OCI-LY7 (cell line): ENCODE data around the gene OR52E1. TPM values are rescaled to one million over a fixed set of nuclear protein-coding genes. Genes with fewer than 3 reads are reported as not detected.

ENCODE experiments used
- BruUV-seq: library from RNA; stranded (reverse); fragments of 400-500 nt; replicated peaks from 2 replicates; lab custom pipeline; 2021; lab: Mats Ljungman, UMichigan
- CTCF ChIA-PET: fragments of 300-600 bp; sonication (Branson Sonifier 250); formaldehyde crosslinking; loops from one replicate; lab custom pipeline; 2022; ENCODE audit warnings: antibody characterized with exemption; ENCODE audit not compliant: unreplicated experiment; lab: Charles Lee
- POLR2A ChIA-PET: fragments of 300-600 bp; sonication (Branson Sonifier 250); formaldehyde crosslinking; loops from one replicate; lab custom pipeline; 2022; ENCODE audit warnings: antibody characterized with exemption; lab: Charles Lee
- DNase-seq: peaks from one replicate; pipeline ENCODE4 v3.0.0-alpha.2; 2015; ENCODE audit warnings: low spot score
- H2AFZ ChIP-seq: fragments of 200-600 bp; sonication (generic), shearing (Covaris generic); 2 replicates; pipeline ENCODE4 v1.6.1; 2014; ENCODE audit warnings: mild to moderate bottlenecking, antibody characterized with exemption, low read length, moderate library complexity
- H3K27ac ChIP-seq: fragments of 200-600 bp; sonication (generic); 2 replicates; pipeline ENCODE4 v1.5.1; 2014; ENCODE audit warnings: mixed run types, low read depth, mild to moderate bottlenecking, moderate library complexity, low read length, inconsistent platforms; ENCODE audit not compliant: poor library complexity, severe bottlenecking
- H3K36me3 ChIP-seq: fragments of 200-600 bp; sonication (generic); 2 replicates; pipeline ENCODE4 v1.6.1; 2014; ENCODE audit warnings: mild to moderate bottlenecking, antibody characterized with exemption, low read length, moderate library complexity, mixed read lengths; ENCODE audit not compliant: insufficient read depth
- H3K4me1 ChIP-seq: fragments of 200-600 bp; sonication (generic); 2 replicates; pipeline ENCODE4 v1.5.1; 2014; ENCODE audit warnings: mild to moderate bottlenecking, low read length; ENCODE audit not compliant: insufficient read depth, poor library complexity, severe bottlenecking
- H3K4me2 ChIP-seq: fragments of 200-600 bp; sonication (generic); 2 replicates; pipeline ENCODE4 v1.6.1; 2014; ENCODE audit warnings: mild to moderate bottlenecking, low read length
- H3K4me3 ChIP-seq: fragments of 200-600 bp; sonication (generic); 2 replicates; pipeline ENCODE4 v1.5.1; 2014; ENCODE audit warnings: mild to moderate bottlenecking, low read depth, low read length; ENCODE audit not compliant: poor library complexity, severe bottlenecking
- H3K79me2 ChIP-seq: fragments of 200-600 bp; sonication (generic); 2 replicates; pipeline ENCODE4 v1.6.1; 2016; ENCODE audit warnings: low read depth, mild to moderate bottlenecking, low read length, moderate library complexity, mixed read lengths; ENCODE audit not compliant: insufficient read depth
- H3K9me2 ChIP-seq: fragments of 200-600 bp; sonication (generic); 2 replicates; pipeline ENCODE4 v1.6.1; 2016; ENCODE audit warnings: mild to moderate bottlenecking, low read length, mixed read lengths; ENCODE audit not compliant: insufficient read depth
- H3K9me3 ChIP-seq: fragments of 200-600 bp; sonication (generic); 2 replicates; pipeline ENCODE4 v1.6.1; 2014; ENCODE audit warnings: mild to moderate bottlenecking, mixed run types, low read length, mixed read lengths
- H4K20me1 ChIP-seq: fragments of 200-600 bp; sonication (generic); 2 replicates; pipeline ENCODE4 v1.6.1; 2014; ENCODE audit warnings: mild to moderate bottlenecking, antibody characterized with exemption, low read length, moderate library complexity, mixed read lengths; ENCODE audit not compliant: insufficient read depth
- CTCF ChIP-seq: fragments of 200-600 bp; sonication (generic); conservative IDR thresholded peaks from 2 replicates; pipeline ENCODE4 v1.5.1; 2014; ENCODE audit warnings: mild to moderate bottlenecking, antibody characterized with exemption, low read length, moderate library complexity, mixed read lengths
- EZH2phosphoT487 ChIP-seq: fragments of 200-600 bp; sonication (generic); IDR thresholded peaks from 2 replicates; pipeline ENCODE4 v1.6.1; 2018; ENCODE audit warnings: low read depth, borderline replicate concordance, mild to moderate bottlenecking, mixed run types, antibody characterized with exemption, low read length, moderate library complexity, mixed read lengths
- intact Hi-C: fragments of 100-400 bp; cut with micrococcal nuclease; formaldehyde crosslinking; loops from one replicate; pipeline ENCODE4 v1.10.0; 2022; ENCODE audit not compliant: unreplicated experiment
- total RNA-seq, 2 experiments: library from RNA; depleted of rRNA in 1 of 2; stranded (reverse); fragments of >200 nt in 1 of 2; shearing (Covaris generic) in 1 of 2; gene quantifications; 2 replicates each; pipeline ENCODE4 v1.2.3, GENCODE V29; 2014 to 2022

The OR52E1 gene
- total RNA-seq, 2 experiments from 2014 or later: not detected

DNA sequence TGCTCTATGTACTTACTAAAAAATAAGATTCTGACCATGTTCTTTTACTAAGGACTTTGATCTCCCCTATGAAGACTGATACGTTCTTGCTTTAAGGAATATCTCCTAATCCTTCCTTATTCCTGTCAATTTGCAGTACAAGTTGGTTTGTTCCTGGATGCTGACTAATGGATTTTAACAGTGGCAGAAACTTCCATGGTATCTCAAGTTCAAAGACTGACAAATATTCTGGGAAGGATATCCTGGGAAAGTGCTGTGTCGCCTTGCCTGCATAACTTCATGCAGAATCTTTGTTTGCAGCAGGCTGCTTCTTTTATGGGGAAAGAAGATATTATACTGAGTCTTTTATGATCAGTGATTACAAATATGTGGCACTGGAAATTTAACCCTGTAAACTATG is 31.4 kb upstream of the OR52E1 start:
- no peaks in the 10 kb centered on the region for H3K36me3 ChIP-seq
- H2AFZ ChIP-seq: no peak overlapping the region
- no TSS peak for BruUV-seq
- no peaks in the 10 kb centered on the region for H4K20me1 ChIP-seq
- H3K4me1 ChIP-seq: no peaks in the 10 kb centered on the region
- intact Hi-C loops: no loop called here
- H3K79me2 ChIP-seq: no peaks in the 10 kb centered on the region
- H3K4me3 ChIP-seq: no peak overlapping the region
- CTCF ChIA-PET: no interaction called here
- H3K9me2 ChIP-seq: no peaks in the 10 kb centered on the region
- POLR2A ChIA-PET: interaction anchor here (0.7 kb wide), 1 partner anchor 1393 kb away, joined by 3 read pairs; no protein-coding TSS in a partner anchor
- TF ChIP-seq CTCF (no peak), EZH2phosphoT487 (no peak)
- H3K4me2 ChIP-seq: no peak overlapping the region
- no peak for DNase-seq
- no peak overlapping the region for H3K27ac ChIP-seq
- no peaks in the 10 kb centered on the region for H3K9me3 ChIP-seq

GRCh38 chr11:5038341-5038740 is 31.0 kb upstream of the OR52E1 start:
- H2AFZ ChIP-seq: no peak overlapping the region
- TF ChIP-seq CTCF: no peak
- TF ChIP-seq EZH2phosphoT487: no peak
- no TSS peak for BruUV-seq
- no peak overlapping the region for H3K27ac ChIP-seq
- H3K9me3 ChIP-seq: no peaks in the 10 kb centered on the region
- no peak overlapping the region for H3K4me3 ChIP-seq
- ChIA-PET CTCF (no interaction called here), POLR2A (interaction anchor here (0.7 kb wide), 1 partner anchor 1393 kb away, joined by 3 read pairs; no protein-coding TSS in a partner anchor)
- H3K9me2 ChIP-seq: no peaks in the 10 kb centered on the region
- H3K36me3 ChIP-seq: no peaks in the 10 kb centered on the region
- DNase-seq: no peak
- no peaks in the 10 kb centered on the region for H3K79me2 ChIP-seq
- H3K4me2 ChIP-seq: no peak overlapping the region
- H3K4me1 ChIP-seq: no peaks in the 10 kb centered on the region
- intact Hi-C loops: no loop called here
- no peaks in the 10 kb centered on the region for H4K20me1 ChIP-seq

DNA sequence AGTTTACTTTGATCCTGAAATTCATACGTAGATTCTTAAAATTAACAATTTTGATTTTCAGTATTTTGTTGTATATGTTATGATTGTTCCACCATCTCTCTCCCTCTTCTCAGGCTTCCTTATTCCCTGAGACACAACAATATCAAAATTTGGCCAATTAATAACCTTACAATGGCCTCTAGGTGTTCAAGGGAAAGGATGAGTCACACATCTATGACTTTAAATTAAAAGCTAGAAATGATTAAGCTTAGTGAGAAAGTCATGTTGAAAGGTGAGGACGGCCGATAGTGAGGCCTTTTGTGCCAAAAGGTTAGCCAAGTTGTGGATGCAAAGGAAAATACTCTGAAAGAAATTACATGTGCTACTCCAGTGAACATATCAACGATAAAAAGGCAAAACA is 28.5 kb upstream of the OR52E1 start:
- intact Hi-C loops: no loop called here
- H3K79me2 ChIP-seq: no peaks in the 10 kb centered on the region
- ChIA-PET POLR2A (no interaction called here), CTCF (no interaction called here)
- no peak overlapping the region for H3K4me3 ChIP-seq
- BruUV-seq: no TSS peak
- DNase-seq: no peak
- no peak overlapping the region for H2AFZ ChIP-seq
- H3K36me3 ChIP-seq: no peaks in the 10 kb centered on the region
- H3K4me1 ChIP-seq: no peaks in the 10 kb centered on the region
- no peak overlapping the region for H3K4me2 ChIP-seq
- H4K20me1 ChIP-seq: no peaks in the 10 kb centered on the region
- no peak overlapping the region for H3K27ac ChIP-seq
- TF ChIP-seq CTCF (no peak), EZH2phosphoT487 (no peak)
- no peaks in the 10 kb centered on the region for H3K9me3 ChIP-seq
- H3K9me2 ChIP-seq: no peaks in the 10 kb centered on the region
